Endothelial cell (in vitro differentiated cells): ENCODE data around the gene DNAH5. TPM values are rescaled to one million over a fixed set of nuclear protein-coding genes. Genes with fewer than 3 reads are reported as not detected.

Source experiments
- DNase-seq: peaks from one replicate; pipeline ENCODE4 v3.0.0; 2021; ENCODE audit warnings: low spot score
- H3K27ac Mint-ChIP-seq: one replicate; pipeline ENCODE4 v1.8.0; 2021; ENCODE audit warnings: mixed read lengths, inconsistent platforms; ENCODE audit not compliant: unreplicated experiment
- H3K27me3 Mint-ChIP-seq: one replicate; pipeline ENCODE4 v1.8.0; 2021; ENCODE audit warnings: mild to moderate bottlenecking, moderate library complexity, mixed read lengths, inconsistent platforms; ENCODE audit not compliant: unreplicated experiment
- H3K36me3 Mint-ChIP-seq: one replicate; pipeline ENCODE4 v1.8.0; 2021; ENCODE audit warnings: mild to moderate bottlenecking, low read depth, mixed read lengths, inconsistent platforms; ENCODE audit not compliant: unreplicated experiment
- H3K4me1 Mint-ChIP-seq: one replicate; pipeline ENCODE4 v1.8.0; 2021; ENCODE audit warnings: mild to moderate bottlenecking, mixed read lengths, inconsistent platforms; ENCODE audit not compliant: unreplicated experiment
- H3K4me3 Mint-ChIP-seq: one replicate; pipeline ENCODE4 v1.8.0; 2021; ENCODE audit warnings: mild to moderate bottlenecking, mixed read lengths, inconsistent platforms; ENCODE audit not compliant: unreplicated experiment
- H3K9me3 Mint-ChIP-seq: one replicate; pipeline ENCODE4 v1.8.0; 2021; ENCODE audit warnings: mixed read lengths, inconsistent platforms; ENCODE audit not compliant: unreplicated experiment
- CTCF ChIP-seq: fragments of 200-600 bp; sonication (generic); IDR thresholded peaks from one replicate; pipeline ENCODE4 v1.5.0; 2021; ENCODE audit warnings: antibody characterized with exemption; ENCODE audit not compliant: unreplicated experiment
- total RNA-seq: library from RNA; stranded (reverse); fragmentation: NEBNext Ultra II Directional; extraction: Animal tissue kit (Norgen Biotek cat#: 25700); gene quantifications from one replicate; pipeline ENCODE4 v1.2.1, GENCODE V29; 2021; ENCODE audit not compliant: unreplicated experiment

Gene DNAH5
- total RNA-seq, 1 donor from 2014 or later = 0.80 TPM

GRCh38 chr5:13976867-13977830, 32.7 kb upstream of the DNAH5 start:
- no peaks in the 10 kb centered on the region for H3K9me3 Mint-ChIP-seq
- no peak overlapping the region for H3K27ac Mint-ChIP-seq
- H3K4me3 Mint-ChIP-seq = no peak overlapping the region
- peak; percentile 37 for TF ChIP-seq CTCF
- peak; percentile 41 for DNase-seq
- peaks cover 8% of the 10 kb centered on the region for H3K27me3 Mint-ChIP-seq
- H3K4me1 Mint-ChIP-seq = no peaks in the 10 kb centered on the region
- H3K36me3 Mint-ChIP-seq = no peaks in the 10 kb centered on the region

GRCh38 chr5:13976223-13976622, 31.7 kb upstream of the DNAH5 start:
- H3K4me1 Mint-ChIP-seq = no peaks in the 10 kb centered on the region
- no peak overlapping the region for H3K27ac Mint-ChIP-seq
- no peaks in the 10 kb centered on the region for H3K9me3 Mint-ChIP-seq
- no peak for DNase-seq
- TF ChIP-seq CTCF = no peak
- H3K4me3 Mint-ChIP-seq = no peak overlapping the region
- peaks cover 8% of the 10 kb centered on the region for H3K27me3 Mint-ChIP-seq
- no peaks in the 10 kb centered on the region for H3K36me3 Mint-ChIP-seq

GRCh38 chr5:13975246-13975645, 30.8 kb upstream of the DNAH5 start:
- Mint-ChIP-seq H3K4me3 (no peak overlapping the region), H3K36me3 (no peaks in the 10 kb centered on the region), H3K4me1 (no peaks in the 10 kb centered on the region), H3K9me3 (no peaks in the 10 kb centered on the region), H3K27me3 (peaks cover 4% of the 10 kb centered on the region), H3K27ac (no peak overlapping the region)
- TF ChIP-seq CTCF = no peak
- no peak for DNase-seq

- DNase-seq = no peak
- H3K4me1 Mint-ChIP-seq = no peaks in the 10 kb centered on the region
- no peaks in the 10 kb centered on the region for H3K9me3 Mint-ChIP-seq
- H3K27me3 Mint-ChIP-seq = no peaks in the 10 kb centered on the region
- no peak for TF ChIP-seq CTCF
- no peak overlapping the region for H3K4me3 Mint-ChIP-seq
- no peak overlapping the region for H3K27ac Mint-ChIP-seq
- H3K36me3 Mint-ChIP-seq = no peaks in the 10 kb centered on the region
Observed at GRCh38 chr5:13973724-13974123, 29.2 kb upstream of the DNAH5 start.

- DNase-seq = no peak
- Mint-ChIP-seq H3K9me3 (no peaks in the 10 kb centered on the region), H3K4me1 (no peaks in the 10 kb centered on the region), H3K27me3 (no peaks in the 10 kb centered on the region), H3K27ac (no peak overlapping the region), H3K36me3 (no peaks in the 10 kb centered on the region), H3K4me3 (no peak overlapping the region)
- TF ChIP-seq CTCF = no peak
Observed at GRCh38 chr5:13972029-13972428, 27.5 kb upstream of the DNAH5 start.
